NT2/D1 (cell line): ENCODE measurements around the gene ETF1.

Experiments used
- YY1 ChIP-seq: IDR thresholded peaks from 2 replicates; pipeline ENCODE4 v1.6.1; 2011; ENCODE audit not compliant: insufficient read length, insufficient read depth
- ZNF274 ChIP-seq: IDR thresholded peaks from 2 replicates; pipeline ENCODE4 v1.6.1; 2011; ENCODE audit warnings: mild to moderate bottlenecking, low read depth, low read length

DNA sequence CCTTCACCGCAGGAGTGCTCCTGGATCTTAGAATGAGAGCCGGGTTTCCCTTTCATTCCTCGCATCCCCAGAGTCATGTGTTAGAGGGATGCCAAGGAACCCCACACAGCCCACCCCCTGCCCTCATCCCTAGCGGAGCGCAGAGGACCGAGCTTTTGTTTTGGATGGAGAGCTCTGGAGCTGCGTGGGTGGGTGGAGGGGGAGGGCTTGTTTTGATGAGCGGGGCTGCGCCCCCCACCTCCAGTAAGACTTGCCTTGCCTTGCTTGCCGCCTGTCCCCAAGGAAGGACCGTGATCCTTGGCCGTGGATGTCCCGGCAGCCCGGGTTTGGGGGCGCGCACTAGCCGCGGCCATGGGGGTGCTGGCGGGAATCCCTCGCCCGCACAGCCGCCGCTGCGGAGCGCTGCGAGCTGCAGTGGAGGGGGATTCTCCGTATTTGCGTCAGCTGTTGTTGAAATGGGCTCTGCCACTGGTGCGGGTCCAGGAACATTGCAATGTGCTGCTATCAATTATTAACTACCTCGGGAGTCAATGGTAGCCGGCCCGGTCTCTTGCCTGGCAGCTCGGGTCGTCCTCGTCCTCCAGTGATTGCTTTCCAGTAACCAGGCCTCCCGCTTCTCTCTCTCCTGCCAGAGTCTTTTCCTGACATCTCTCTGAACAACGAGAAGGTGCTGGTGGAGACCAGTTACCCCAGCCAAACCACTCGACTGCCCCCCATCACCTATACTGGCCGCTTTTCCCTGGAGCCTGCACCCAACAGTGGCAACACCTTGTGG lies 76.7 kb downstream of the ETF1 start:
- no peak for TF ChIP-seq ZNF274
- no peak for TF ChIP-seq YY1
